HG02798 (cell line): ENCODE measurements around the gene PMF1.
"Not testable (repeated sequence)": the region's sequence is repeated elsewhere in the genome, so short reads cannot be mapped to it uniquely, and the experiment has no call there.

Experiments
- ATAC-seq: cut with Tn5 transposase; IDR thresholded peaks from one replicate; pipeline ENCODE4 v1.9.1; 2021; ENCODE audit warnings: mild to moderate bottlenecking; ENCODE audit not compliant: unreplicated experiment, poor library complexity

PMF1 gene

GRCh38 chr1:156195853-156196252 is 17.0 kb upstream of the PMF1 start:
- ATAC-seq, result no peak

- no peak for ATAC-seq
These were observed 16.4 kb upstream of the PMF1 start for GRCh38 chr1:156196445-156196844.

- peak; percentile 40 for ATAC-seq
These were observed 13.9 kb upstream of the PMF1 start for GRCh38 chr1:156198831-156199349.

GRCh38 chr1:156200044-156200443 is 12.8 kb upstream of the PMF1 start:
- ATAC-seq, result no peak

- no peak for ATAC-seq
These were observed 9.5 kb upstream of the PMF1 start for GRCh38 chr1:156203331-156203730.

GRCh38 chr1:156204686-156205085 is 8.1 kb upstream of the PMF1 start:
- ATAC-seq, result no peak

- no peak for ATAC-seq
These were observed 1.6 kb upstream of the PMF1 start for GRCh38 chr1:156211243-156211642.

- ATAC-seq, result no peak
These were observed 677 bp upstream of the PMF1 start for GRCh38 chr1:156212130-156212529.

GRCh38 chr1:156213644-156213966 is 798 bp downstream of the PMF1 start:
- no peak for ATAC-seq

- no peak for ATAC-seq
These were observed 1.4 kb downstream of the PMF1 start for GRCh38 chr1:156214024-156214748.

GRCh38 chr1:156216361-156217086 is 3.7 kb downstream of the PMF1 start:
- not testable (repeated sequence) for ATAC-seq

GRCh38 chr1:156217871-156218270 is 5.1 kb downstream of the PMF1 start:
- no peak for ATAC-seq

GRCh38 chr1:156220226-156220625 is 7.4 kb downstream of the PMF1 start:
- ATAC-seq, result no peak

GRCh38 chr1:156221986-156222692 is 9.3 kb downstream of the PMF1 start:
- no peak for ATAC-seq

GRCh38 chr1:156225677-156226014 is 12.8 kb downstream of the PMF1 start:
- ATAC-seq, result peak; percentile 6

GRCh38 chr1:156226116-156226538 is 13.3 kb downstream of the PMF1 start:
- peak; percentile 82 for ATAC-seq

- peak; percentile 3 for ATAC-seq
These were observed 14.0 kb downstream of the PMF1 start for GRCh38 chr1:156226782-156227181.

- ATAC-seq, result no peak
These were observed 15.7 kb downstream of the PMF1 start for GRCh38 chr1:156228501-156228900.

- ATAC-seq, result no peak
These were observed 17.1 kb downstream of the PMF1 start for GRCh38 chr1:156229809-156230472.

GRCh38 chr1:156230473-156230837 is 17.6 kb downstream of the PMF1 start:
- ATAC-seq, result no peak
